A549 treated with AZD9567 at 1 μM for 4 hours (cell line): ENCODE results near the gene PIH1D1. TPM values are rescaled to one million over a fixed set of nuclear protein-coding genes. Genes with fewer than 3 reads are reported as not detected.

Experiments
- total RNA-seq: library from RNA; stranded (reverse); fragments of 200-300 nt; extraction: Qiagen RNA extraction; gene quantifications from 5 replicates; pipeline ENCODE4 v1.2.3, GENCODE V29; 2022; ENCODE audit not compliant: insufficient read depth

The PIH1D1 gene
- 66.4 to 97.1 TPM (median 93.3 TPM) in 5 replicates for total RNA-seq

GRCh38 chr19:49451430-49452181 is at the start of gene PIH1D1:
Gene PIH1D1 (minus strand): TSS chr19:49451814. CDS start chr19:49451574, 240 bp downstream.

GRCh38 chr19:49487277-49488045 is 35.8 kb upstream of the PIH1D1 start, which contains the start of gene RPL13A:
Gene RPL13A (plus strand): TSS chr19:49487608. CDS start chr19:49487630, 22 bp downstream.

GRCh38 chr19:49473868-49474541 is 22.4 kb upstream of the PIH1D1 start, which contains the start of gene FLT3LG:
Gene FLT3LG (plus strand): TSS chr19:49474215. CDS start chr19:49474640, 425 bp downstream.

GRCh38 chr19:49453013-49453756 is 1.6 kb upstream of the PIH1D1 start, which contains the start of gene ALDH16A1:
Gene ALDH16A1 (plus strand): TSS chr19:49453225. CDS start chr19:49453332, 107 bp downstream.

GRCh38 chr19:49441210-49441959 is 10.2 kb downstream of the PIH1D1 start, which contains the start of gene SLC17A7:
Gene SLC17A7 (minus strand): TSS chr19:49441527. CDS start chr19:49441379, 148 bp downstream.

GRCh38 chr19:49425178-49425577 is 26.4 kb downstream of the PIH1D1 start, which contains the start of gene GFY:
Gene GFY (plus strand): TSS chr19:49425388. CDS start chr19:49426431, 1,043 bp downstream.

GRCh38 chr19:49423071-49423984 is 28.3 kb downstream of the PIH1D1 start, which contains the start of gene PTH2:
Gene PTH2 (minus strand): TSS chr19:49423441. CDS start chr19:49423339, 102 bp downstream.

Other genes with a start within 250 kb of the PIH1D1 start
- gene SLC6A16, start 126.6 kb downstream of the PIH1D1 start, total RNA-seq, result 1.4 to 2.0 TPM (median 1.4 TPM) in 4 of 5 replicates, not detected in the other
- not detected in 5 replicates for gene CD37, start 116.4 kb downstream of the PIH1D1 start, total RNA-seq
- 13.2 to 33.0 TPM (median 16.2 TPM) in 5 replicates for gene TEAD2, start 89.4 kb downstream of the PIH1D1 start, total RNA-seq
- gene DKKL1, start 87.9 kb downstream of the PIH1D1 start, total RNA-seq, result 0.50 to 0.55 TPM (median 0.53 TPM) in 4 of 5 replicates, not detected in the other
- gene KASH5, start 63.6 kb downstream of the PIH1D1 start, total RNA-seq, result 0.20 TPM in 1 of 5 replicates, not detected in the others
- not detected in 5 replicates for gene PTH2, start 28.4 kb downstream of the PIH1D1 start, total RNA-seq
- 0.12 to 0.19 TPM (median 0.15 TPM) in 4 of 5 replicates, not detected in the other for gene GFY, start 26.4 kb downstream of the PIH1D1 start, total RNA-seq
- 0.63 to 3.0 TPM (median 0.82 TPM) in 5 replicates for gene SLC17A7, start 10.3 kb downstream of the PIH1D1 start, total RNA-seq
- 13.4 to 27.9 TPM (median 27.3 TPM) in 5 replicates for gene ALDH16A1, start 1.4 kb upstream of the PIH1D1 start, total RNA-seq
- 0.89 to 1.6 TPM (median 1.1 TPM) in 4 of 5 replicates, not detected in the other for gene FLT3LG, start 22.4 kb upstream of the PIH1D1 start, total RNA-seq
- gene RPL13A, start 35.8 kb upstream of the PIH1D1 start, total RNA-seq, result 3,480 to 4,206 TPM (median 3,972 TPM) in 5 replicates
- 3,818 to 4,072 TPM (median 3,919 TPM) in 5 replicates for gene RPS11, start 44.6 kb upstream of the PIH1D1 start, total RNA-seq
- gene FCGRT, start 60.8 kb upstream of the PIH1D1 start, total RNA-seq, result 22.8 to 30.5 TPM (median 30.2 TPM) in 5 replicates
- 1.8 to 4.0 TPM (median 2.4 TPM) in 5 replicates for gene RCN3, start 76.2 kb upstream of the PIH1D1 start, total RNA-seq
- gene NOSIP, start 128.7 kb upstream of the PIH1D1 start, total RNA-seq, result 82.3 to 118 TPM (median 113 TPM) in 5 replicates
- gene PRRG2, start 129.5 kb upstream of the PIH1D1 start, total RNA-seq, result 0.71 to 1.0 TPM (median 0.86 TPM) in 4 of 5 replicates, not detected in the other
- 21.3 to 31.8 TPM (median 29.3 TPM) in 5 replicates for gene PRR12, start 139.4 kb upstream of the PIH1D1 start, total RNA-seq
- 70.6 to 148 TPM (median 141 TPM) in 5 replicates for gene RRAS, start 188.3 kb upstream of the PIH1D1 start, total RNA-seq
- gene SCAF1, start 190.4 kb upstream of the PIH1D1 start, total RNA-seq, result 39.7 to 68.6 TPM (median 64.4 TPM) in 5 replicates
- 92.2 to 110 TPM (median 99.0 TPM) in 5 replicates for gene IRF3, start 214.0 kb upstream of the PIH1D1 start, total RNA-seq
- 71.8 to 79.2 TPM (median 75.2 TPM) in 5 replicates for gene BCL2L12, start 214.1 kb upstream of the PIH1D1 start, total RNA-seq
- 414 to 496 TPM (median 439 TPM) in 5 replicates for gene PRMT1, start 225.5 kb upstream of the PIH1D1 start, total RNA-seq
- gene ADM5, start 237.8 kb upstream of the PIH1D1 start, total RNA-seq, result 3.6 to 6.2 TPM (median 5.7 TPM) in 5 replicates
- 5.0 to 13.7 TPM (median 11.4 TPM) in 5 replicates for gene CPT1C, start 239.3 kb upstream of the PIH1D1 start, total RNA-seq